OCI-LY7 (cell line): ENCODE results near the gene MFAP1. TPM values are rescaled to one million over a fixed set of nuclear protein-coding genes. Genes with fewer than 3 reads are reported as not detected.

Source experiments
- BruUV-seq: library from RNA; stranded (reverse); fragments of 400-500 nt; replicated peaks from 2 replicates; lab custom pipeline; 2021; lab: Mats Ljungman, UMichigan
- CTCF ChIA-PET: fragments of 300-600 bp; sonication (Branson Sonifier 250); formaldehyde crosslinking; loops from one replicate; lab custom pipeline; 2022; ENCODE audit warnings: antibody characterized with exemption; ENCODE audit not compliant: unreplicated experiment; lab: Charles Lee
- POLR2A ChIA-PET: fragments of 300-600 bp; sonication (Branson Sonifier 250); formaldehyde crosslinking; loops from one replicate; lab custom pipeline; 2022; ENCODE audit warnings: antibody characterized with exemption; lab: Charles Lee
- DNase-seq: peaks from one replicate; pipeline ENCODE4 v3.0.0-alpha.2; 2015; ENCODE audit warnings: low spot score
- H2AFZ ChIP-seq: fragments of 200-600 bp; sonication (generic), shearing (Covaris generic); 2 replicates; pipeline ENCODE4 v1.6.1; 2014; ENCODE audit warnings: mild to moderate bottlenecking, antibody characterized with exemption, low read length, moderate library complexity
- H3K27ac ChIP-seq: fragments of 200-600 bp; sonication (generic); 2 replicates; pipeline ENCODE4 v1.5.1; 2014; ENCODE audit warnings: mixed run types, low read depth, mild to moderate bottlenecking, moderate library complexity, low read length, inconsistent platforms; ENCODE audit not compliant: poor library complexity, severe bottlenecking
- H3K36me3 ChIP-seq: fragments of 200-600 bp; sonication (generic); 2 replicates; pipeline ENCODE4 v1.6.1; 2014; ENCODE audit warnings: mild to moderate bottlenecking, antibody characterized with exemption, low read length, moderate library complexity, mixed read lengths; ENCODE audit not compliant: insufficient read depth
- H3K4me1 ChIP-seq: fragments of 200-600 bp; sonication (generic); 2 replicates; pipeline ENCODE4 v1.5.1; 2014; ENCODE audit warnings: mild to moderate bottlenecking, low read length; ENCODE audit not compliant: insufficient read depth, poor library complexity, severe bottlenecking
- H3K4me2 ChIP-seq: fragments of 200-600 bp; sonication (generic); 2 replicates; pipeline ENCODE4 v1.6.1; 2014; ENCODE audit warnings: mild to moderate bottlenecking, low read length
- H3K4me3 ChIP-seq: fragments of 200-600 bp; sonication (generic); 2 replicates; pipeline ENCODE4 v1.5.1; 2014; ENCODE audit warnings: mild to moderate bottlenecking, low read depth, low read length; ENCODE audit not compliant: poor library complexity, severe bottlenecking
- H3K79me2 ChIP-seq: fragments of 200-600 bp; sonication (generic); 2 replicates; pipeline ENCODE4 v1.6.1; 2016; ENCODE audit warnings: low read depth, mild to moderate bottlenecking, low read length, moderate library complexity, mixed read lengths; ENCODE audit not compliant: insufficient read depth
- H3K9me2 ChIP-seq: fragments of 200-600 bp; sonication (generic); 2 replicates; pipeline ENCODE4 v1.6.1; 2016; ENCODE audit warnings: mild to moderate bottlenecking, low read length, mixed read lengths; ENCODE audit not compliant: insufficient read depth
- H3K9me3 ChIP-seq: fragments of 200-600 bp; sonication (generic); 2 replicates; pipeline ENCODE4 v1.6.1; 2014; ENCODE audit warnings: mild to moderate bottlenecking, mixed run types, low read length, mixed read lengths
- H4K20me1 ChIP-seq: fragments of 200-600 bp; sonication (generic); 2 replicates; pipeline ENCODE4 v1.6.1; 2014; ENCODE audit warnings: mild to moderate bottlenecking, antibody characterized with exemption, low read length, moderate library complexity, mixed read lengths; ENCODE audit not compliant: insufficient read depth
- CTCF ChIP-seq: fragments of 200-600 bp; sonication (generic); conservative IDR thresholded peaks from 2 replicates; pipeline ENCODE4 v1.5.1; 2014; ENCODE audit warnings: mild to moderate bottlenecking, antibody characterized with exemption, low read length, moderate library complexity, mixed read lengths
- EZH2phosphoT487 ChIP-seq: fragments of 200-600 bp; sonication (generic); IDR thresholded peaks from 2 replicates; pipeline ENCODE4 v1.6.1; 2018; ENCODE audit warnings: low read depth, borderline replicate concordance, mild to moderate bottlenecking, mixed run types, antibody characterized with exemption, low read length, moderate library complexity, mixed read lengths
- intact Hi-C: fragments of 100-400 bp; cut with micrococcal nuclease; formaldehyde crosslinking; loops from one replicate; pipeline ENCODE4 v1.10.0; 2022; ENCODE audit not compliant: unreplicated experiment
- total RNA-seq, 2 experiments: library from RNA; depleted of rRNA in 1 of 2; stranded (reverse); fragments of >200 nt in 1 of 2; shearing (Covaris generic) in 1 of 2; gene quantifications; 2 replicates each; pipeline ENCODE4 v1.2.3, GENCODE V29; 2014 to 2022

Gene MFAP1
- total RNA-seq, 2 experiments from 2014 or later, result 25.3 to 72.1 TPM

- intact Hi-C loops, result loop anchor here (1.0 to 2.0 kb wide), 2 partner anchors 27 to 52 kb away; no protein-coding TSS in a partner anchor
- no TSS peak for BruUV-seq
- peaks cover 52% of the 10 kb centered on the region for H3K36me3 ChIP-seq
Observed at GRCh38 chr15:43776101-43776717, 48.3 kb downstream of the MFAP1 start.

GRCh38 chr15:43775411-43775965 lies 49.0 kb downstream of the MFAP1 start:
- Histone ChIP-seq H3K4me3 (peak overlapping the region; percentile 79), H3K4me1 (peaks cover 59% of the 10 kb centered on the region), H4K20me1 (peaks cover 34% of the 10 kb centered on the region), H2AFZ (no peak overlapping the region), H3K9me2 (no peaks in the 10 kb centered on the region), H3K36me3 (peaks cover 57% of the 10 kb centered on the region), H3K27ac (peak overlapping the region; percentile 91), H3K4me2 (peak overlapping the region; percentile 85), H3K9me3 (no peaks in the 10 kb centered on the region), H3K79me2 (peaks cover 61% of the 10 kb centered on the region)
- TF ChIP-seq CTCF (peak; percentile 59), EZH2phosphoT487 (no peak)
- CTCF ChIA-PET, result no interaction called here
- POLR2A ChIA-PET, result interaction anchor here (0.5 to 7.0 kb wide), 10 partner anchors 13 to 52 kb away, joined by 3 to 98 read pairs (median 9); partner anchors contain the start of genes HYPK, PDIA3, SERF2 and SERINC4
- intact Hi-C loops, result no loop called here
- no TSS peak for BruUV-seq
- peak; percentile 31 for DNase-seq

More at GRCh38 chr15:43776101-43776717, 48.3 kb downstream of the MFAP1 start:
- Histone ChIP-seq H3K4me2 (peak overlapping the region; percentile 85), H3K4me1 (peaks cover 66% of the 10 kb centered on the region), H3K4me3 (peak overlapping the region; percentile 79), H3K9me3 (no peaks in the 10 kb centered on the region), H3K27ac (peak overlapping the region; percentile 91), H3K9me2 (no peaks in the 10 kb centered on the region), H2AFZ (no peak overlapping the region), H3K79me2 (peaks cover 57% of the 10 kb centered on the region), H4K20me1 (peaks cover 31% of the 10 kb centered on the region)
- POLR2A ChIA-PET, result interaction anchor here (0.5 to 7.0 kb wide), 12 partner anchors 13 to 991 kb away, joined by 4 to 98 read pairs (median 12); partner anchors contain the start of genes HYPK, PDIA3, SERF2 and SERINC4
- DNase-seq, result peak; percentile 98
- CTCF ChIA-PET, result interaction anchor here (1.0 to 1.4 kb wide), 3 partner anchors 13 to 52 kb away, joined by 3 to 5 read pairs (median 3); no protein-coding TSS in a partner anchor
- no peak for TF ChIP-seq CTCF
- TF ChIP-seq EZH2phosphoT487, result no peak
